BLaER1 (cell line): Measurements from ENCODE around the gene CDH8.

Experiments
- H3K27ac ChIP-seq: shearing (Covaris generic); formaldehyde crosslinking; 2 replicates; pipeline ENCODE4 v1.8.1; 2022
- H3K27me3 ChIP-seq: shearing (Covaris generic); formaldehyde crosslinking; 2 replicates; pipeline ENCODE4 v1.8.1; 2022
- H3K36me3 ChIP-seq: shearing (Covaris generic); formaldehyde crosslinking; 2 replicates; pipeline ENCODE4 v1.8.1; 2022
- H3K4me1 ChIP-seq: shearing (Covaris generic); formaldehyde crosslinking; 2 replicates; pipeline ENCODE4 v1.8.1; 2022
- H3K4me2 ChIP-seq: shearing (Covaris generic); formaldehyde crosslinking; 2 replicates; pipeline ENCODE4 v1.8.1; 2022
- H3K4me3 ChIP-seq: shearing (Covaris generic); formaldehyde crosslinking; 2 replicates; pipeline ENCODE4 v1.8.1; 2022
- H3K9ac ChIP-seq: shearing (Covaris generic); formaldehyde crosslinking; 2 replicates; pipeline ENCODE4 v1.8.1; 2022
- H3K9me3 ChIP-seq: shearing (Covaris generic); formaldehyde crosslinking; 2 replicates; pipeline ENCODE4 v1.8.1; 2022
- H4K20me1 ChIP-seq: shearing (Covaris generic); formaldehyde crosslinking; 2 replicates; pipeline ENCODE4 v1.8.1; 2022
- Cebpa-rat ChIP-seq: shearing (Covaris generic); IDR thresholded peaks from 2 replicates; pipeline ENCODE4 v1.8.1; 2022

The CDH8 gene

DNA sequence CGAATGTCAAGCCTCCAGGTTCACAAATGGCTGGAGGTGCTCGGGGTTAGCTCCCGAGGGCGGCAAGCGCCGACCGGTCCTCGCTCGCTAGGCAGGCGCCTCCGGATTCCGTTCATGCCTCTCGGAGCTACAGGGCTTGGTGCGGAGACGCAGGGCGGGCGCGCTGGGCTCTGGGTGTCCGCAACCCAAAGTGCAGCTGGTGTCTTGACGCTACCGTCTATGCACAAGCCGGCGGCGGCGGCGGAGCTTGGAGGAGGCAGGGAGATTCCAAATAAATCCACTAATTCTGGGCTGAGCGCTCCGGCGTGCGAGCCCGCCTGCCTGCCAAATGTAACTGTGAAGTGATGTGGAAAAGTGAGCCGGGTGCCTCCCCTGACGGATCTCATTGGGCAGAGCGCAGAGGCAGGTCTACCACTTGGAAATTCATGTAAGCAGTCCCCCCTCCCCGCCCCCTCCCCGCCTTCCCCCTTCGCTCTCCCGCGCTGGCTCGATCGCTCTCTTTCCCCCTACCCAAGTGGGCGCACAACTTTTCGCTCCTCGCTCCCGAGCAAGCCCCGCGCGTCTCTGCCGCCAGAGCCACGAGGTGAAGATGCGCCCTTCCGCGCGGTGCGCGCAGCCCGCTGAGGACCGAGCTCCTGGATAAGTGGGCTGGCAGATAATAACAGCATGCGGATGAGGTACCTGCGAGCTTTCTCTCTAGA is at the start of gene CDH8:
TSS of gene CDH8 (minus strand) at position 338 of the 701 bp plus-strand sequence. CDS start 15,035 bp downstream, outside the sequence.
- no peak for TF ChIP-seq Cebpa-rat
- Histone ChIP-seq H3K27ac (no peak within 1 kb of the TSS), H4K20me1 (no peaks in the 10 kb centered on the region), H3K4me2 (no peak within 1 kb of the TSS), H3K9me3 (peaks cover 23% of the 10 kb centered on the region), H3K36me3 (no peaks in the 10 kb centered on the region), H3K4me1 (no peaks in the 10 kb centered on the region), H3K9ac (no peak within 1 kb of the TSS), H3K4me3 (no peak within 1 kb of the TSS), H3K27me3 (no peaks in the 10 kb centered on the region)

DNA sequence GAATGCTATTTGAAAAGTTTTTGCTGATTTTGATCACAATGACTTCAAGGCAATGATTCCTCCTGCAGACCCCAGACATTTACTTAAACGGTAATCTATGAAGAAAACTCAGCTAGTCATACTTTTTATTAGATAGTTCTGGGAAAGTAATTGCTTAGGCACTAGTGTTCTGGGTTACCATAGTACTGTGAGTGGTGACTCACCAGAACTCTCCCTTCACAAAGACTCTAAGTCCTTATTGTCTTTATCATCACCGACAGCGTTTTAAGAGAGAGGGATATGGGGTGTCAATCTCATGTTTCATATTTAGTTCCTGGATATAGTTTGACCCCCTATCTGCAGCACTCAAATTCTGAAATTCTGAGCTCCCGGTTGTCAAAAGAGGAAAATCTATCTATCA is 43.0 kb upstream of the CDH8 start:
- Histone ChIP-seq H4K20me1 (no peaks in the 10 kb centered on the region), H3K4me1 (no peaks in the 10 kb centered on the region), H3K27me3 (no peaks in the 10 kb centered on the region), H3K27ac (no peak overlapping the region), H3K9me3 (no peaks in the 10 kb centered on the region), H3K4me3 (no peak overlapping the region), H3K36me3 (no peaks in the 10 kb centered on the region), H3K4me2 (no peak overlapping the region), H3K9ac (no peak overlapping the region)
- no peak for TF ChIP-seq Cebpa-rat

DNA sequence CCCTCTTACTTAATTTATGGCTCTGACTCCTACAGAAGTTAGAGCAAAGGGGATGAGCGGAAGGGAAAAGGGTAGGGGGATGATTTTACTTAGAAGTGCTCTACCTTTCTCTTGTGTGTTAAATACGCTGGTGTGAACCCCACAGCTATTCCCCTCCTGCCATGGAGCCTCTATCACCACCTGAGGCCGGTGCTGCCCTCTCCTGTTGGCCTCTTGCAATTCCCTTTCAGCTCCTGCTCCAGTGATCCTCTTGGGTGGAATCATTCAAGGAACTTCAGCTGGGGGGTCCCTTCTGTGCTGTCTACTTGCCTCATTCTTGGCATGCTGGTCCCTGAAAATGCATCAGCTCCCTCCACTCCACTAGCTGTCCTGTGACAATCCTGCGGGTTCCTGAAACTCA is 41.8 kb upstream of the CDH8 start:
- Histone ChIP-seq H3K4me3 (no peak overlapping the region), H3K9me3 (no peaks in the 10 kb centered on the region), H3K27me3 (no peaks in the 10 kb centered on the region), H3K4me2 (no peak overlapping the region), H3K9ac (no peak overlapping the region), H3K4me1 (no peaks in the 10 kb centered on the region), H4K20me1 (no peaks in the 10 kb centered on the region), H3K36me3 (no peaks in the 10 kb centered on the region), H3K27ac (no peak overlapping the region)
- TF ChIP-seq Cebpa-rat = no peak

DNA sequence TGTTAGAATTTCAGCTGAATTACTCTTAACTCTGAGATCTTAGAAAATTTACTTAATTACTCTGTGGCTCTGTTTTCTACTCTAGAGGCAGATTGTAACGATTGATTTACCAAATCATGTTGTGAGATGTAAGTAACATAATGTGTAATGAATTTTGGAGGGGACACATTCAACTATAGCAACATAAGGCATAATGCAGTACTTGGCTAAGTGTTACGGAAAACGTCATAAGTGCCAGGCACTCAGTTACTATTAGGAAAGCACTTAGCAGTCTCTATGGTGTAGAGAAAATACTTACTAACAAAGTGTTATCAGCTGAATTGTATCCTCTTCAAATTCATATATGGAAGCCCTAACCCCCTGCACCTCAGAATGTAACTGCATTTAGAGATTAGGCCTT is 40.6 kb upstream of the CDH8 start:
- Histone ChIP-seq H3K4me3 (no peak overlapping the region), H3K4me2 (no peak overlapping the region), H3K36me3 (no peaks in the 10 kb centered on the region), H3K27me3 (no peaks in the 10 kb centered on the region), H3K9me3 (no peaks in the 10 kb centered on the region), H3K27ac (no peak overlapping the region), H4K20me1 (no peaks in the 10 kb centered on the region), H3K9ac (no peak overlapping the region), H3K4me1 (no peaks in the 10 kb centered on the region)
- no peak for TF ChIP-seq Cebpa-rat

- no peak for TF ChIP-seq Cebpa-rat
- no peaks in the 10 kb centered on the region for H3K4me1 ChIP-seq
Observed at GRCh38 chr16:62068747-62069146, 32.5 kb upstream of the CDH8 start.

GRCh38 chr16:62067981-62068380 is 31.7 kb upstream of the CDH8 start:
- Histone ChIP-seq H3K4me2 (no peak overlapping the region), H3K9ac (no peak overlapping the region)
- TF ChIP-seq Cebpa-rat = no peak

More at GRCh38 chr16:62068747-62069146, 32.5 kb upstream of the CDH8 start:
- H3K27ac ChIP-seq = no peak overlapping the region
- no peaks in the 10 kb centered on the region for H3K27me3 ChIP-seq
- no peaks in the 10 kb centered on the region for H3K9me3 ChIP-seq
- no peak overlapping the region for H3K4me2 ChIP-seq
- H3K4me3 ChIP-seq = no peak overlapping the region
- H3K9ac ChIP-seq = no peak overlapping the region
- H3K36me3 ChIP-seq = no peaks in the 10 kb centered on the region
- no peaks in the 10 kb centered on the region for H4K20me1 ChIP-seq

DNA sequence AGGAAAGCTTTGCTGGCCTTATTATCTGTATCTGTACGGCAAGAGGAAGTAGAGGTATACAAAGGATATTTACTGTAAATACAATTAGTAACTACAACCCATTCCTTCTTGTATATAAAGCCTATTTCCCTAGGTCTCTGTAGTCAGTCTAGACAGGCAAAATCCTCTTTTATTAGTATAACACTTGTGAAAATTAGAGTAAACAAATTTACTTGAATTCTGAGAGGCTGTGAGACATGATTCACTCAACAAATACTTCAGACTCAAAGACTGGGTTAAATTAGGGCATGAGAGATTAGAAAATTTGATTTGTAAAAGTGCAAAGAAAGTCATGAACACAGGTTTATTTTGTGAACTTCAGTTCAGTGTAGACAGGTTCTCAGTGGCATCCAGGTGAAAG is 30.9 kb upstream of the CDH8 start:
- H3K4me1 ChIP-seq = no peaks in the 10 kb centered on the region
- no peaks in the 10 kb centered on the region for H3K27me3 ChIP-seq
- no peaks in the 10 kb centered on the region for H3K36me3 ChIP-seq
- H3K27ac ChIP-seq = no peak overlapping the region
- no peaks in the 10 kb centered on the region for H4K20me1 ChIP-seq
- no peaks in the 10 kb centered on the region for H3K9me3 ChIP-seq
- no peak for TF ChIP-seq Cebpa-rat
- no peak overlapping the region for H3K4me2 ChIP-seq
- no peak overlapping the region for H3K9ac ChIP-seq
- H3K4me3 ChIP-seq = no peak overlapping the region

More at GRCh38 chr16:62067981-62068380, 31.7 kb upstream of the CDH8 start:
- no peaks in the 10 kb centered on the region for H3K36me3 ChIP-seq
- H3K27ac ChIP-seq = no peak overlapping the region
- no peaks in the 10 kb centered on the region for H3K27me3 ChIP-seq
- no peak overlapping the region for H3K4me3 ChIP-seq
- no peaks in the 10 kb centered on the region for H4K20me1 ChIP-seq
- H3K4me1 ChIP-seq = no peaks in the 10 kb centered on the region
- H3K9me3 ChIP-seq = no peaks in the 10 kb centered on the region

DNA sequence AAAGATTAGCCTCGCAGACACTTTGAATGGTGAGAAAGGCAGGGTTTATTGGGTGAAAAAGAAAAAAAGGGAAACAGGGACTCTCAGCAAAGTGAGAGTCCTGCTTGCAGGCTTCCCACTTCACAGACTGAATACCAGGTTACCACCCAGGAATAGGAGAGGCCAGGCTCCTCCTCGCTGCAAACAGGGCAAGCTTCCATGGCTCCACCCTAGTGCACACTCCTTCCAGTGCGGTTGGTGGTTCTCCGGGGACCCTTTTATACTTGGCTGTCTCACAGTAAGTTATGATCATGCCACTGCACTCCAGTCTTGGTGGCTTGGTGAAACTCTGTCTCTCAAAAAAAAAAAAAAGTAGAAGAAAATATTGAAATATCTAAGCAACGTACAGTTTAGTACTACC is 30.5 kb upstream of the CDH8 start:
- H3K4me2 ChIP-seq = no peak overlapping the region
- H3K36me3 ChIP-seq = no peaks in the 10 kb centered on the region
- no peak overlapping the region for H3K4me3 ChIP-seq
- no peaks in the 10 kb centered on the region for H4K20me1 ChIP-seq
- H3K27me3 ChIP-seq = no peaks in the 10 kb centered on the region
- TF ChIP-seq Cebpa-rat = no peak
- H3K9ac ChIP-seq = no peak overlapping the region
- no peak overlapping the region for H3K27ac ChIP-seq
- no peaks in the 10 kb centered on the region for H3K4me1 ChIP-seq
- no peaks in the 10 kb centered on the region for H3K9me3 ChIP-seq

DNA sequence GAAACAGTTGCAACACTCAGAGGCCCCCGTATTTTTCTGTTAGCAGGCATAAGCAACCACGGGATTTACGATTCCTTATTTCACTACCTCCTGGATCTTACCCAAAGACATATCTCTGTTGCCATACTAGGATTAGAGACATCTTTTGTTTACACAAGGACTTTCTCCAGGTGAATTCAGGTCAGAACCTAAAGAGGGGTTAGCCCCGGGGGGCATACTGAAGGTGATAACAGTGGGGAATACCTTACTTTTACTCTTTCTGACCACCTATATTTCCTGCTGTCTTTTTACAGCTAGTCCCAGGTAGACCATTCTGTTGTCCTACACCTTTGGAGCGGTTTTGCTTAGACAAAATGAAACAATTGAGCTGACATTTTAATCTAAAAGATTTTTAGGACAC is 27.9 kb upstream of the CDH8 start:
- H3K27me3 ChIP-seq = no peaks in the 10 kb centered on the region
- H3K36me3 ChIP-seq = no peaks in the 10 kb centered on the region
- no peaks in the 10 kb centered on the region for H3K9me3 ChIP-seq
- no peaks in the 10 kb centered on the region for H3K4me1 ChIP-seq
- no peak overlapping the region for H3K27ac ChIP-seq
- no peak overlapping the region for H3K9ac ChIP-seq
- no peak overlapping the region for H3K4me2 ChIP-seq
- no peak overlapping the region for H3K4me3 ChIP-seq
- no peak for TF ChIP-seq Cebpa-rat
- no peaks in the 10 kb centered on the region for H4K20me1 ChIP-seq

DNA sequence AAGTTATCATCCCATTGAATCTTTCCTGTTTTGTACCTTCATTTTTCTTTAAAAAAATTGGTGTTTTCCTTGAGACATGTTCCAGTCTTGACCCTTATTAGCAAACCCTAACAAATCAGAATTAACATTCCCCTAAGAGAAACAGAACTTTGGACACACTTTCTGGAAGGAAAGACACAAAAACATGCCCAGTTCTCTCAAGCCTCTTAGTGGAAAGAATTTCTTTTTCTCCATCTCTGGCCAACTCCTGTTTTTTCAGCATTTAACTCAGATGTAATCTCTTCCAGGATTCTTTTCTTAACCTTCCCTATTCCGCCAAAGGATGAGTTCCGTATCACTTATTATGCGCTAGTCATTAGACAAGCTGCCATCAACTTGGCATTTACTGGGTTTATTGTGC is 23.9 kb upstream of the CDH8 start:
- Histone ChIP-seq H3K9ac (no peak overlapping the region), H3K27ac (no peak overlapping the region), H4K20me1 (no peaks in the 10 kb centered on the region), H3K9me3 (no peaks in the 10 kb centered on the region), H3K4me2 (no peak overlapping the region), H3K27me3 (no peaks in the 10 kb centered on the region), H3K4me3 (no peak overlapping the region), H3K4me1 (no peaks in the 10 kb centered on the region), H3K36me3 (no peaks in the 10 kb centered on the region)
- no peak for TF ChIP-seq Cebpa-rat

DNA sequence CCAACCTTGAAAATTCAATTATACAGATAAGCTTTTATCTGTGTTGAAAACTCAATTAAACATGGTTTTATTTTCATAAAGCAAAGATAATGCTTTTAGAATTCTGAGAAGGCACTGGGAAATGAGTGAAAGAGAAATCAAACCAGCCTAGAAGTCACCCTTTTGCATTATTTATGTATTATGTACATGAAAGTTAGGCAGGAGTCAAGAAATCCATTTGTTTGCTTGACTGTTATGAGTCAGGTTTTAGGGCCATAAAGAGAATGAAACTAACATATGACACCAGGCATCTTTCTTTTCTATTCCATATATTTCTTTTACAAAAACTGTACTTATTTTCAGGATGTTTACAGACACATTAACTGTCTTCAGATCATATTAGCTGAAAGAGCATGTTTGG is 23.3 kb upstream of the CDH8 start:
- Histone ChIP-seq H3K27me3 (no peaks in the 10 kb centered on the region), H3K4me1 (no peaks in the 10 kb centered on the region), H4K20me1 (no peaks in the 10 kb centered on the region), H3K27ac (no peak overlapping the region), H3K9ac (no peak overlapping the region), H3K9me3 (no peaks in the 10 kb centered on the region), H3K4me3 (no peak overlapping the region), H3K36me3 (no peaks in the 10 kb centered on the region), H3K4me2 (no peak overlapping the region)
- no peak for TF ChIP-seq Cebpa-rat
